Lung (tissue), 12 donors: Measurements from ENCODE around the gene NRCAM. TPM values are rescaled to one million over a fixed set of nuclear protein-coding genes. Genes with fewer than 3 reads are reported as not detected.

Experiments
- ATAC-seq: fragments of 200-7000 bp; cut with Tn5 transposase; one replicate; pipeline ENCODE4 v1.9.1; 2020; ENCODE audit warnings: moderate number of reproducible peaks; ENCODE audit not compliant: insufficient read depth, low FRiP score
- DNase-seq, 3 donors: peaks; one replicate each; pipeline ENCODE4 v3.0.0-alpha.2; 2013 to 2017
- H3K27ac ChIP-seq, 2 donors: one replicate each; pipeline ENCODE4 v1.5.1; 2013; ENCODE audit warnings: mild to moderate bottlenecking in 2 of 2, moderate library complexity in 2 of 2, control low read depth in 1 of 2, inconsistent platforms in 1 of 2, low read depth in 1 of 2, low read length in 1 of 2
- H3K27me3 ChIP-seq, 3 donors: one replicate each; pipeline ENCODE4 v1.5.1; 2013; ENCODE audit warnings: low read length in 2 of 3; ENCODE audit not compliant: control insufficient read depth in 3 of 3, insufficient read depth in 3 of 3
- H3K36me3 ChIP-seq, 4 donors: one replicate each; pipeline ENCODE4 v1.5.1; 2013; ENCODE audit warnings: low read length in 4 of 4, mild to moderate bottlenecking in 1 of 4, moderate library complexity in 1 of 4; ENCODE audit not compliant: control insufficient read depth in 4 of 4, insufficient read depth in 4 of 4
- H3K4me1 ChIP-seq, 5 donors: one replicate each; pipeline ENCODE4 v1.5.1; 2013; ENCODE audit warnings: low read length in 5 of 5, mild to moderate bottlenecking in 2 of 5, moderate library complexity in 1 of 5; ENCODE audit not compliant: control insufficient read depth in 5 of 5, insufficient read depth in 5 of 5
- H3K4me3 ChIP-seq: one replicate; pipeline ENCODE4 v1.5.1; 2013; ENCODE audit warnings: mild to moderate bottlenecking, control low read depth, moderate library complexity
- H3K9ac ChIP-seq, 2 donors: one replicate each; pipeline ENCODE4 v1.5.1; 2013; ENCODE audit warnings: low read length in 2 of 2, control low read depth in 1 of 2; ENCODE audit not compliant: insufficient read depth in 1 of 2
- H3K9me3 ChIP-seq, 4 donors: one replicate each; pipeline ENCODE4 v1.5.1; 2013; ENCODE audit warnings: low read length in 3 of 4, mild to moderate bottlenecking in 1 of 4, moderate library complexity in 1 of 4; ENCODE audit not compliant: control insufficient read depth in 4 of 4, insufficient read depth in 3 of 4
- WGBS, 2 donors: extraction: QIAGEN DNeasy Blood & Tissue Kit; methylation state at CpG; one replicate each; pipeline ENCODE4 v1.1.7; 2013; 5-methylcytosine and 5-hydroxymethylcytosine counted together
- polyA plus RNA-seq, 2 donors: library from polyadenylated mRNA; stranded (reverse); fragments of 200-250 nt; gene quantifications; one replicate each; pipeline ENCODE4 v1.2.1, GENCODE V29; 2013
- total RNA-seq, 2 donors: library from RNA; depleted of rRNA in 1 of 2; stranded (reverse); fragments of >200 nt in 1 of 2; gene quantifications; one replicate each; pipeline ENCODE4 v1.2.1, GENCODE V29; 2014 to 2021
- TF ChIP-seq, protein P1 (sequence below): IDR thresholded peaks from 2 replicates; pipeline ENCODE4 v1.5.1; 2012; ENCODE audit warnings: mild to moderate bottlenecking; ENCODE audit errors: control extremely low read depth, extremely low read depth
- donor health status: control.
- donor health status: control.
- donor health status: Bipolar disorder and iron deficiency.
- donor health status: healthy.
- donor health status: DM: yes; HTN: yes; CAD: no.

Gene NRCAM
- total and polyA plus RNA-seq, 4 donors, result 2.5 to 32.4 (median 11.0) TPM

DNA sequence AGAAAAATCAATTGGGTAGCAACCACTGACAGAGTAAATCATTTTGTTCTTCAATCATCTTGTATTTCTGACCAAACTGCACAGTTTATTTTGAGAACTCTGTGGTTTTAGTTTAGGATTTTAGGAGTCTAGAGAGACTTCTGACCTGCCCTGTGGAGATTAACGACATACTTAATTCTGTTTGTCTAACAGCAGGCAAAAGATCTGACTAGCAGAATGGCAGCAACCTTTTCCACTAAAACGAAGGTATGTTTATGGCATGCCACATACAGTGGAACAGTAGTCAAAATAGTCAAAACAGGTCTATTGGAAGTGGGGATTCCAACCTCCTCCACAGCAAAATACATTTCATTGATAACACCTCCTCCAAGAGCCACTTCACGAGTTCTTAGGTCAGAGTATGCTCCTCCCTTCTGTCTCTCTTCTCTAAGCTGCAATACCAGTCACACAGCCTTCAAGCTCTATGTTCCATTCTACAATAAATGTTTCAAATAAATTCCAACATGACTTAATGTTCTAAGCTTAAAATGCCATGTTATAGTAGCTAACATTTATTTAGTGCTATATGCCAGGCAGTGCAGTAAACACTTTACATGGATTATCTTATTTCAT lies 34.4 kb downstream of the NRCAM start:
- Histone ChIP-seq H3K9ac (no peak overlapping the region), H3K9me3 (no peaks in the 10 kb centered on the region), H3K4me3 (no peak overlapping the region), H3K36me3 (no peaks in the 10 kb centered on the region), H3K4me1 (peaks cover 0 to 7% (median 0%) of the 10 kb centered on the region in 5 donors), H3K27me3 (peaks cover 0 to 3% (median 0%) of the 10 kb centered on the region in 3 donors), H3K27ac (no peak overlapping the region)
- TF ChIP-seq, protein P1, sequence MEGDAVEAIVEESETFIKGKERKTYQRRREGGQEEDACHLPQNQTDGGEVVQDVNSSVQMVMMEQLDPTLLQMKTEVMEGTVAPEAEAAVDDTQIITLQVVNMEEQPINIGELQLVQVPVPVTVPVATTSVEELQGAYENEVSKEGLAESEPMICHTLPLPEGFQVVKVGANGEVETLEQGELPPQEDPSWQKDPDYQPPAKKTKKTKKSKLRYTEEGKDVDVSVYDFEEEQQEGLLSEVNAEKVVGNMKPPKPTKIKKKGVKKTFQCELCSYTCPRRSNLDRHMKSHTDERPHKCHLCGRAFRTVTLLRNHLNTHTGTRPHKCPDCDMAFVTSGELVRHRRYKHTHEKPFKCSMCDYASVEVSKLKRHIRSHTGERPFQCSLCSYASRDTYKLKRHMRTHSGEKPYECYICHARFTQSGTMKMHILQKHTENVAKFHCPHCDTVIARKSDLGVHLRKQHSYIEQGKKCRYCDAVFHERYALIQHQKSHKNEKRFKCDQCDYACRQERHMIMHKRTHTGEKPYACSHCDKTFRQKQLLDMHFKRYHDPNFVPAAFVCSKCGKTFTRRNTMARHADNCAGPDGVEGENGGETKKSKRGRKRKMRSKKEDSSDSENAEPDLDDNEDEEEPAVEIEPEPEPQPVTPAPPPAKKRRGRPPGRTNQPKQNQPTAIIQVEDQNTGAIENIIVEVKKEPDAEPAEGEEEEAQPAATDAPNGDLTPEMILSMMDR, result no peak
- ATAC-seq (no peak), DNase-seq (no peak)
- 17 to 19% methylated on average over 3 of the region's 3 CpGs for WGBS, 2 donors

DNA sequence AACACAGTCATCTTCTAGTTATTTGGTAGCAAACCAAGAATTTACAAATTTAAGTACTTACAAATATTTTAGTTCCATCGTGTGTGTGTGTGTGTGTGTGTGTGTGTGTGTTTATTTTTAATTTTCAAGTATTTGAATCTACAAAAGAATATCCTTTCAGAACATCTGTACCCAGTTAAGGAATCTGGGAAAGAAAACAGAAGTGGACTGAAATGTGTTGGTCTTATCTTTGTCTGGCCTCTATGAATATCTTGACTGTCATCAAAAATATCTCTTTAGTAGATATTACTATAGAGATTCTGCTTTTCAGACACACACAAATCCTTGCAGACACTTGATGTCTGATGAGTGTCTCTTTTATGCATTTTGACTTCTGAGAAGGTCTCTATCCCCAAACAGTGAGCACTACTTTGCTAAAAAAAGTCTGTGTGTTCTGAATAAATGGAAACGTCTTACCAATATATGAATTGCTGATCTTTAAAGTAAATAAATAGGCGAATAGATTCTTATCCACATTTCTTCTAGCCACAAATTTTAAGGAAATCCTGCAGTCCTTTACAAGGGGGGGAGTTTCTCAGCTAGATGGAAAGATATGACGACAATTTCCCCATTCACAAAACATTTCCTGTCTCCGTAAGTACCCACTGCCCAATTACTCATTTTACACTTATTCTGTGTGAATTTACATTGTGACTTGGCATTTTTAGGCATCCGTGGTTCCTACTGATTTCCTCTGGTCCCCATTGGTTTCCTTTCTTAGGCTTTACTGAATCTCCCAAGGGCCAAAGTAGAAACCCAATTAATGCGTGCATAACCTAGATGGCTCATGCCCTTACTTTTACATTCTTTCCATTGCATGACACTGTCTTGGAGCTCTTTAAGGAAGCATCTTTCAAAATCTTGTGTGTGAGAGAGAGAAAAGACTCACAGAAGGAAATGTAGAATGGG lies 36.0 kb downstream of the NRCAM start:
- 20 to 33% methylated on average over 7 of the region's 7 CpGs for WGBS, 2 donors
- H3K27me3 ChIP-seq, result peaks cover 0 to 3% (median 0%) of the 10 kb centered on the region in 3 donors
- peaks cover 0 to 7% (median 0%) of the 10 kb centered on the region in 5 donors for H3K4me1 ChIP-seq
- DNase-seq (no peak), ATAC-seq (no peak)
- H3K4me3 ChIP-seq, result no peak overlapping the region
- TF ChIP-seq, protein P1, result no peak
- no peaks in the 10 kb centered on the region for H3K9me3 ChIP-seq
- no peaks in the 10 kb centered on the region for H3K36me3 ChIP-seq
- no peak overlapping the region for H3K9ac ChIP-seq
- H3K27ac ChIP-seq, result no peak overlapping the region

DNA sequence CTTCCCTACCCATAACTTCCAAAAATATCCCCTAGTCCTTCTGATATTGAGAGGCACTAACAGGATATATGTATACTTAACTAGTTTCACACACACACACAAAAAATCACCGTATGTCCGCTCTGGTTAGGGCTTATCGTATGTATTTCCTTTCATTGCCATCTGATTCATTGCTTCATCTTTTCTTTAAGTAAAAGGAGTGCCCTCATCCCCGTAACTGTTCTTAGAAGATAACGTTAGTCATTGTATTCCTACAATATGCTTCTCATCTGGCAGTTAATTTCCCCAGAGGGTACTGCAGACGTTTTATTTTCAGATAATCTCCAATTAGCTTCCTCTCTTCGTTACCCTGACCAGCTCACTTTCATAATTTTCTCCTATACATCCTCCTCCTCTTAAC lies 37.3 kb downstream of the NRCAM start:
- Histone ChIP-seq H3K9me3 (no peaks in the 10 kb centered on the region), H3K9ac (no peak overlapping the region), H3K4me3 (no peak overlapping the region), H3K27me3 (peaks cover 0 to 3% (median 0%) of the 10 kb centered on the region in 3 donors), H3K36me3 (no peaks in the 10 kb centered on the region), H3K4me1 (peaks cover 0 to 7% (median 0%) of the 10 kb centered on the region in 5 donors), H3K27ac (no peak overlapping the region)
- ATAC-seq (no peak), DNase-seq (no peak)
- TF ChIP-seq, protein P1, result no peak
- 27 to 46% methylated on average over 7 of the region's 7 CpGs for WGBS, 2 donors
